Keratinocyte (primary cell): ENCODE results near the gene ANKRD55. TPM values are rescaled to one million over a fixed set of nuclear protein-coding genes. Genes with fewer than 3 reads are reported as not detected.
A peak's percentile ranks its signal among the peaks of the same experiment; 100 is the strongest.

Experiments
- DNase-seq: peaks from one replicate; pipeline ENCODE4 v3.0.0-alpha.2; 2011; ENCODE audit warnings: low read depth, missing footprints, low spot score
- FAIRE-seq: peaks from 2 replicates; lab custom pipeline; 2011; peaks lifted over from hg19 to GRCh38; lab: Jason Lieb, UNC
- H2AFZ ChIP-seq: 2 replicates; pipeline ENCODE4 v1.6.0; 2012; ENCODE audit warnings: low read length, control low read depth, inconsistent platforms; ENCODE audit not compliant: control insufficient read depth
- H3K27ac ChIP-seq: 2 replicates; pipeline ENCODE4 v1.5.1; 2011; ENCODE audit warnings: low read length; ENCODE audit not compliant: control insufficient read depth, insufficient read depth
- H3K27me3 ChIP-seq: 3 replicates; pipeline ENCODE4 v1.6.0; 2011; ENCODE audit warnings: low read length; ENCODE audit not compliant: control insufficient read depth, insufficient read depth; ENCODE audit errors: extremely low read depth
- H3K36me3 ChIP-seq, 2 experiments: 2 replicates in 1 of 2; 3 replicates in 1 of 2; pipeline ENCODE4 v1.5.1; 2011; ENCODE audit warnings: low read length in 2 of 2, mild to moderate bottlenecking in 1 of 2; ENCODE audit not compliant: control insufficient read depth in 2 of 2, insufficient read depth in 2 of 2; ENCODE audit errors: extremely low read depth in 1 of 2
- H3K4me1 ChIP-seq: 3 replicates; pipeline ENCODE4 v1.5.1; 2011; ENCODE audit warnings: low read length; ENCODE audit not compliant: control insufficient read depth, insufficient read depth; ENCODE audit errors: extremely low read depth
- H3K4me2 ChIP-seq: 3 replicates; pipeline ENCODE4 v1.6.0; 2011; ENCODE audit warnings: low read depth, low read length; ENCODE audit not compliant: control insufficient read depth, insufficient read depth; ENCODE audit errors: extremely low read depth
- H3K4me3 ChIP-seq, 3 experiments: fragments of 200-600 bp in 1 of 3; sonication (generic) in 1 of 3; 2 replicates in 2 of 3; 3 replicates in 1 of 3; pipeline ENCODE4 v1.5.1; 2011 to 2016; ENCODE audit warnings: low read length in 3 of 3, mild to moderate bottlenecking in 3 of 3, control low read depth in 2 of 3, inconsistent platforms in 1 of 3, low read depth in 1 of 3, mixed read lengths in 1 of 3, mixed run types in 1 of 3, moderate library complexity in 1 of 3; ENCODE audit not compliant: control insufficient read depth in 2 of 3, insufficient read depth in 2 of 3; ENCODE audit errors: extremely low read depth in 1 of 3
- H3K79me2 ChIP-seq: 2 replicates; pipeline ENCODE4 v1.6.0; 2012; ENCODE audit warnings: low read length; ENCODE audit not compliant: control insufficient read depth, insufficient read depth
- H3K9ac ChIP-seq: 3 replicates; pipeline ENCODE4 v1.6.0; 2011; ENCODE audit warnings: low read length; ENCODE audit not compliant: control insufficient read depth, insufficient read depth; ENCODE audit errors: extremely low read depth
- H3K9me1 ChIP-seq: 3 replicates; pipeline ENCODE4 v1.6.0; 2011; ENCODE audit warnings: low read length; ENCODE audit not compliant: control insufficient read depth, insufficient read depth; ENCODE audit errors: extremely low read depth
- H3K9me3 ChIP-seq: 2 replicates; pipeline ENCODE4 v1.5.1; 2012; ENCODE audit warnings: low read depth, low read length; ENCODE audit not compliant: control insufficient read depth
- H4K20me1 ChIP-seq: 3 replicates; pipeline ENCODE4 v1.6.0; 2011; ENCODE audit warnings: low read length; ENCODE audit not compliant: control insufficient read depth, insufficient read depth; ENCODE audit errors: extremely low read depth
- EZH2 ChIP-seq: IDR thresholded peaks from one replicate; pipeline ENCODE4 v1.6.1; 2012; ENCODE audit warnings: inconsistent platforms, mild to moderate bottlenecking, low read length, moderate library complexity
- dilution Hi-C: fragments of 300-500 bp; cut with MboI; formaldehyde crosslinking; loops from one replicate; pipeline ENCODE4 v1.7.0; 2020; ENCODE audit warnings: low sequenced_read_pairs; ENCODE audit not compliant: extremely low pct_ligation_motif_present
- polyA plus RNA-seq, 5 experiments: library from polyadenylated mRNA; depleted of rRNA in 3 of 5; stranded (reverse) in 3 of 5; stranded (forward) in 1 of 5; unstranded in 1 of 5; fragments of >200 nt; gene quantifications; 1 replicate in 1 of 5; 2 replicates in 3 of 5; 3 replicates in 1 of 5; pipeline versions ENCODE4 v1.2.1 to v1.2.3, GENCODE V29; 2011 to 2012; ENCODE audit warnings: missing spikeins in 2 of 5, low read depth in 1 of 5, low replicate concordance in 1 of 5
- TF ChIP-seq, protein P1 (sequence below), 3 experiments: IDR thresholded peaks in 1 of 3; conservative IDR thresholded peaks in 1 of 3; optimal IDR thresholded peaks in 1 of 3; 2 replicates in 2 of 3; 3 replicates in 1 of 3; pipeline versions ENCODE3 to v1.5.1; 2011; ENCODE audit warnings: low read length in 3 of 3, mild to moderate bottlenecking in 3 of 3, moderate library complexity in 2 of 3, control low read depth in 1 of 3, inconsistent platforms in 1 of 3; ENCODE audit not compliant: insufficient read depth in 2 of 3; ENCODE audit errors: extremely low read depth in 1 of 3

ANKRD55 gene
- polyA plus RNA-seq, 1 donor (not counting 4 experiments of a cell fraction or from before 2014, with no cell fraction given): not detected

DNA sequence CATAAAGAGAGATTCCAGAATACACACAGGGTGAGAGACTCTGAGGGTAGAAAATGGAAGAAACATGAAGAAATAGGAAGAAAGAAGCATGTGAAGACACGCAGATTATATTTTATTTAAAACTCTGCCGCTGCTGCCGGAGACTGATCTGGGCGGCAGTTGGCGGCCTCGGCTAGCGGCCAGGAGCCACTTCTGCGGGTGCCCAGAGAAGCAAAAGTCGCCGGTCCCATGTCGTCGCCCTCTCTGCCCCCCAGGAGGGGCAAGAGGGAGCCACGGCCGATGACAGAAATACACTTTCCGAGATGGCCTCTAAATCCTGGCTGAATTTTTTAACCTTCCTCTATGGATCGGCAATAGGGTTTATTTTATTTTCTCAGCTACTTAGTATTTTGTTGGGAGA is 40.9 kb downstream of the ANKRD55 start:
- no peaks in the 10 kb centered on the region for H3K27me3 ChIP-seq
- no peak overlapping the region for H3K4me3 ChIP-seq
- FAIRE-seq (no peak), DNase-seq (no peak)
- H3K9ac ChIP-seq: no peak overlapping the region
- no peak overlapping the region for H3K4me2 ChIP-seq
- H2AFZ ChIP-seq: no peak overlapping the region
- no peaks in the 10 kb centered on the region for H3K4me1 ChIP-seq
- no peak overlapping the region for H3K27ac ChIP-seq
- TF ChIP-seq EZH2: no peak
- dilution Hi-C loops: no loop called here
- no peaks in the 10 kb centered on the region for H3K79me2 ChIP-seq
- no peaks in the 10 kb centered on the region for H3K36me3 ChIP-seq
- H3K9me3 ChIP-seq: no peaks in the 10 kb centered on the region
- no peaks in the 10 kb centered on the region for H4K20me1 ChIP-seq
- no peaks in the 10 kb centered on the region for H3K9me1 ChIP-seq

DNA sequence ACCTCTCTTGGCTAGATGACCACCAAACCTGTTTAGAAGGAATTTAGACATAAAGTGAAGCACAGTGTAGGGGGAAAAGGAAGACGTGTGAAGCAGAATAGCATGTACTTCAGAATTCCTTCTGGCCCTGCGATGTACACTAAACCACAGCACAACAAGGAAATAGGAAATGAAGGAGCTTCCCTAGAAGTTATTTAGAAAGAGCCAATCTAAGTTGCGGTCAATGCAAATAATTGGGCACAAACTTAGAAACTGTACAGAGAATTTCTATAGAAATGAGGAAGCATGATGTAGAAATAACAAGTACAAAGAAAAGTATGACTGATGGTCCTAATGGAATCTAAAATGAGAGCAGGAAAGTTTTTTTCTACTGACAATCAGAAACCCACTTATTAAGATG is 41.5 kb downstream of the ANKRD55 start:
- Histone ChIP-seq H3K27me3 (no peaks in the 10 kb centered on the region), H3K4me3 (no peak overlapping the region), H3K9me3 (no peaks in the 10 kb centered on the region), H3K4me2 (no peak overlapping the region), H3K9me1 (no peaks in the 10 kb centered on the region), H3K27ac (no peak overlapping the region), H3K79me2 (no peaks in the 10 kb centered on the region), H3K36me3 (no peaks in the 10 kb centered on the region), H3K4me1 (no peaks in the 10 kb centered on the region), H4K20me1 (no peaks in the 10 kb centered on the region), H2AFZ (no peak overlapping the region), H3K9ac (no peak overlapping the region)
- no peak for TF ChIP-seq EZH2
- TF ChIP-seq, protein P1, sequence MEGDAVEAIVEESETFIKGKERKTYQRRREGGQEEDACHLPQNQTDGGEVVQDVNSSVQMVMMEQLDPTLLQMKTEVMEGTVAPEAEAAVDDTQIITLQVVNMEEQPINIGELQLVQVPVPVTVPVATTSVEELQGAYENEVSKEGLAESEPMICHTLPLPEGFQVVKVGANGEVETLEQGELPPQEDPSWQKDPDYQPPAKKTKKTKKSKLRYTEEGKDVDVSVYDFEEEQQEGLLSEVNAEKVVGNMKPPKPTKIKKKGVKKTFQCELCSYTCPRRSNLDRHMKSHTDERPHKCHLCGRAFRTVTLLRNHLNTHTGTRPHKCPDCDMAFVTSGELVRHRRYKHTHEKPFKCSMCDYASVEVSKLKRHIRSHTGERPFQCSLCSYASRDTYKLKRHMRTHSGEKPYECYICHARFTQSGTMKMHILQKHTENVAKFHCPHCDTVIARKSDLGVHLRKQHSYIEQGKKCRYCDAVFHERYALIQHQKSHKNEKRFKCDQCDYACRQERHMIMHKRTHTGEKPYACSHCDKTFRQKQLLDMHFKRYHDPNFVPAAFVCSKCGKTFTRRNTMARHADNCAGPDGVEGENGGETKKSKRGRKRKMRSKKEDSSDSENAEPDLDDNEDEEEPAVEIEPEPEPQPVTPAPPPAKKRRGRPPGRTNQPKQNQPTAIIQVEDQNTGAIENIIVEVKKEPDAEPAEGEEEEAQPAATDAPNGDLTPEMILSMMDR (optimal IDR thresholded peaks at IDR 0.05 in 1 of 3, IDR thresholded peaks at IDR 0.05 in 1 of 3, conservative IDR thresholded peaks at IDR 0.05 in 1 of 3; ENCODE audit: extremely low read depth in 1 of 3, insufficient read depth in 2 of 3, low read length in 3 of 3): no peak
- DNase-seq (no peak), FAIRE-seq (no peak)
- dilution Hi-C loops: no loop called here

DNA sequence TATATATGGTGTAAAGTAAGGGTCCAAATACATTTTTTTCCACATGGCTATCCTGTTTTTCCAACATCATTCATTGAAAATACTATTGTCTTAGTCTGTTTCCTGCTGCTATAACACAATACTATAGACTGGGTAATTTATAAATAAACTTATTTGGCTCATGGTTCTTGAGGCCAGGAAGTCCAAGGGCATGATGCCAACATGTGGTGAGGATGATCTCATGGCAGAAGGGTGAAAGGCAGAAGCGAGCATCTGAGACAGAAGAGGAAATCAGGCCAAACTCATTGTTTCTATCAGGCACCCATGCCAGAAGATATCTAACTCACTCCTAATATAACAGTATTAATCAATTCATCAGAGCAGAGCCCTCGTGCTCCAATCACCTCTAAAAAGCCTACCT is 42.6 kb downstream of the ANKRD55 start:
- Histone ChIP-seq H2AFZ (no peak overlapping the region), H3K9me1 (no peaks in the 10 kb centered on the region), H3K9ac (no peak overlapping the region), H3K4me3 (no peak overlapping the region), H3K4me2 (no peak overlapping the region), H3K27me3 (no peaks in the 10 kb centered on the region), H3K36me3 (no peaks in the 10 kb centered on the region), H3K79me2 (no peaks in the 10 kb centered on the region), H3K9me3 (no peaks in the 10 kb centered on the region), H3K27ac (no peak overlapping the region), H4K20me1 (no peaks in the 10 kb centered on the region), H3K4me1 (no peaks in the 10 kb centered on the region)
- TF ChIP-seq, protein P1 (optimal IDR thresholded peaks at IDR 0.05 in 1 of 3, IDR thresholded peaks at IDR 0.05 in 1 of 3, conservative IDR thresholded peaks at IDR 0.05 in 1 of 3; ENCODE audit: extremely low read depth in 1 of 3, insufficient read depth in 2 of 3, low read length in 3 of 3): no peak
- TF ChIP-seq EZH2: no peak
- dilution Hi-C loops: no loop called here
- peak; percentile 84 for FAIRE-seq
- DNase-seq: peak; percentile 36
